ENCODE measurements around the gene BHMT2. TPM values are rescaled to one million over a fixed set of nuclear protein-coding genes. Genes with fewer than 3 reads are reported as not detected.
A peak's percentile ranks its signal among the peaks of the same experiment; 100 is the strongest.

The BHMT2 gene
- total and polyA plus RNA-seq, 2 of the 13 experiments (the other 11 are each of a cell fraction or from before 2014, with no cell fraction given) = 13.8 to 18.8 TPM

DNA sequence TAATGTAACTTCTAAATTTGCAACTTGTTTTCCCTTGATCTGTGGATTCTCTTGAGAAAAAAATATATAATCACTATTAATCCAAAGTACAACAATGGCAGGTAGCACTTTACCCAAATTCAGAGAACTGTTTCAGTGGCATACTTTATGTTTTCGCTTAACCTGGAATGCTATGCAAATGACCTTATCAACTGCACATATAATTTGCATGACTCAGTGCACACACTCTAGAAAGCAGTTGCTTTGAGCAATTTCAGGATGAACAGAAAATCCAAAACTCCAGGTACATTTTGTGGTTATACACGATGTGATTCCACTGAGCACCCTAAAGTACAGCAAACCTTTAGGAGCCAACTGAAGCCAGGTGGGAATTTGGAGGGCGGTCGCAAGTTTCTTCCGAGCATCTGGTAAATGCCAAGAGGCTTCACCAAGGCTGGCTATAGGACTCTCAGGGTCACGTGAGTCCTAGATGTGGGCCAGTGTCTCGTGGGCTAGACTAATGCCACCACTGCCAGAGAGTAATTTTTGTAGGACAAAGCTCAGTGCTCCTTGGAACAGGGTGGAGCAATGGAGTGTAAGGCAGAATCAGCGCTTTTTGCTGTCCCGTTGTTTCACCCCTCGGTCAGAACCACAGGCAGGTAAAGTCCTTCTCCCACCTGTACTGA lies 37.4 kb upstream of the BHMT2 start:
- TF ChIP-seq PHF21A (CRISPR knock-in tag; IDR thresholded peaks at IDR 0.05) (no peak), CREB3 (CRISPR knock-in tag; IDR thresholded peaks at IDR 0.05) (no peak), ZFX (CRISPR knock-in tag; IDR thresholded peaks at IDR 0.05; ENCODE audit: low read depth) (no peak), ZKSCAN1 (IDR thresholded peaks at IDR 0.05; ENCODE audit: low read length) (no peak), ZZZ3 (CRISPR knock-in tag; IDR thresholded peaks at IDR 0.05; ENCODE audit: borderline replicate concordance) (no peak), KDM3A (CRISPR knock-in tag; IDR thresholded peaks at IDR 0.05; ENCODE audit: low read depth) (no peak), KLF15 (CRISPR knock-in tag; IDR thresholded peaks at IDR 0.05; ENCODE audit: borderline replicate concordance) (no peak), MTA3 (CRISPR knock-in tag; IDR thresholded peaks at IDR 0.05) (no peak), CAMTA2 (CRISPR knock-in tag; IDR thresholded peaks at IDR 0.05; ENCODE audit: borderline replicate concordance) (no peak), GTF3A (CRISPR knock-in tag; conservative IDR thresholded peaks at IDR 0.05) (no peak)
- TF ChIP-seq, protein P1, sequence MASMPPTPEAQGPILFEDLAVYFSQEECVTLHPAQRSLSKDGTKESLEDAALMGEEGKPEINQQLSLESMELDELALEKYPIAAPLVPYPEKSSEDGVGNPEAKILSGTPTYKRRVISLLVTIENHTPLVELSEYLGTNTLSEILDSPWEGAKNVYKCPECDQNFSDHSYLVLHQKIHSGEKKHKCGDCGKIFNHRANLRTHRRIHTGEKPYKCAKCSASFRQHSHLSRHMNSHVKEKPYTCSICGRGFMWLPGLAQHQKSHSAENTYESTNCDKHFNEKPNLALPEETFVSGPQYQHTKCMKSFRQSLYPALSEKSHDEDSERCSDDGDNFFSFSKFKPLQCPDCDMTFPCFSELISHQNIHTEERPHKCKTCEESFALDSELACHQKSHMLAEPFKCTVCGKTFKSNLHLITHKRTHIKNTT (CRISPR knock-in tag; IDR thresholded peaks at IDR 0.05) = no peak
- TF ChIP-seq, protein P2, sequence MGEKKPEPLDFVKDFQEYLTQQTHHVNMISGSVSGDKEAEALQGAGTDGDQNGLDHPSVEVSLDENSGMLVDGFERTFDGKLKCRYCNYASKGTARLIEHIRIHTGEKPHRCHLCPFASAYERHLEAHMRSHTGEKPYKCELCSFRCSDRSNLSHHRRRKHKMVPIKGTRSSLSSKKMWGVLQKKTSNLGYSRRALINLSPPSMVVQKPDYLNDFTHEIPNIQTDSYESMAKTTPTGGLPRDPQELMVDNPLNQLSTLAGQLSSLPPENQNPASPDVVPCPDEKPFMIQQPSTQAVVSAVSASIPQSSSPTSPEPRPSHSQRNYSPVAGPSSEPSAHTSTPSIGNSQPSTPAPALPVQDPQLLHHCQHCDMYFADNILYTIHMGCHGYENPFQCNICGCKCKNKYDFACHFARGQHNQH (CRISPR knock-in tag; IDR thresholded peaks at IDR 0.05) = no peak
- TF ChIP-seq, protein P3, sequence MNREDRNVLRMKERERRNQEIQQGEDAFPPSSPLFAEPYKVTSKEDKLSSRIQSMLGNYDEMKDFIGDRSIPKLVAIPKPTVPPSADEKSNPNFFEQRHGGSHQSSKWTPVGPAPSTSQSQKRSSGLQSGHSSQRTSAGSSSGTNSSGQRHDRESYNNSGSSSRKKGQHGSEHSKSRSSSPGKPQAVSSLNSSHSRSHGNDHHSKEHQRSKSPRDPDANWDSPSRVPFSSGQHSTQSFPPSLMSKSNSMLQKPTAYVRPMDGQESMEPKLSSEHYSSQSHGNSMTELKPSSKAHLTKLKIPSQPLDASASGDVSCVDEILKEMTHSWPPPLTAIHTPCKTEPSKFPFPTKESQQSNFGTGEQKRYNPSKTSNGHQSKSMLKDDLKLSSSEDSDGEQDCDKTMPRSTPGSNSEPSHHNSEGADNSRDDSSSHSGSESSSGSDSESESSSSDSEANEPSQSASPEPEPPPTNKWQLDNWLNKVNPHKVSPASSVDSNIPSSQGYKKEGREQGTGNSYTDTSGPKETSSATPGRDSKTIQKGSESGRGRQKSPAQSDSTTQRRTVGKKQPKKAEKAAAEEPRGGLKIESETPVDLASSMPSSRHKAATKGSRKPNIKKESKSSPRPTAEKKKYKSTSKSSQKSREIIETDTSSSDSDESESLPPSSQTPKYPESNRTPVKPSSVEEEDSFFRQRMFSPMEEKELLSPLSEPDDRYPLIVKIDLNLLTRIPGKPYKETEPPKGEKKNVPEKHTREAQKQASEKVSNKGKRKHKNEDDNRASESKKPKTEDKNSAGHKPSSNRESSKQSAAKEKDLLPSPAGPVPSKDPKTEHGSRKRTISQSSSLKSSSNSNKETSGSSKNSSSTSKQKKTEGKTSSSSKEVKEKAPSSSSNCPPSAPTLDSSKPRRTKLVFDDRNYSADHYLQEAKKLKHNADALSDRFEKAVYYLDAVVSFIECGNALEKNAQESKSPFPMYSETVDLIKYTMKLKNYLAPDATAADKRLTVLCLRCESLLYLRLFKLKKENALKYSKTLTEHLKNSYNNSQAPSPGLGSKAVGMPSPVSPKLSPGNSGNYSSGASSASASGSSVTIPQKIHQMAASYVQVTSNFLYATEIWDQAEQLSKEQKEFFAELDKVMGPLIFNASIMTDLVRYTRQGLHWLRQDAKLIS (CRISPR knock-in tag; IDR thresholded peaks at IDR 0.05) = no peak
- Histone ChIP-seq H3K79me2 (ENCODE audit: insufficient read depth, low read length) (no peaks in the 10 kb centered on the region), H3K4me2 (ENCODE audit: low read depth, low read length) (no peak overlapping the region), H3K4me1 (ENCODE audit: insufficient read depth, low read length) (peaks cover 29% of the 10 kb centered on the region), H3K27ac (ENCODE audit: extremely low read length, insufficient read depth, low read length) (peak overlapping the region; percentile 95), H2AFZ (ENCODE audit: low read length) (no peak overlapping the region), H3K27me3 (ENCODE audit: control insufficient read depth in 1 of 2, insufficient read depth in 2 of 2, low read length in 2 of 2) (no peaks in the 10 kb centered on the region), H4K20me1 (ENCODE audit: insufficient read depth, low read length) (no peaks in the 10 kb centered on the region), H3K36me3 (replicated peaks in 1 of 2; ENCODE audit: control insufficient read depth in 1 of 2, insufficient read depth in 2 of 2, low read length in 2 of 2) (no peaks in the 10 kb centered on the region), H3K4me3 (replicated peaks in 1 of 3; ENCODE audit: insufficient read depth in 1 of 3, low read depth in 2 of 3, low read length in 3 of 3) (no peak overlapping the region), H3K9me3 (ENCODE audit: low read length) (peaks cover 3% of the 10 kb centered on the region; the same call in 1 of the 2 replicates), H3K9ac (ENCODE audit: insufficient read depth, low read depth, low read length) (no peak overlapping the region)
- intact Hi-C loops (cut with micrococcal nuclease; ENCODE audit: unreplicated experiment) (no loop called here), in situ Hi-C loops (cut with HindIII; ENCODE audit: extremely low pct_ligation_motif_present, low pct_unique_long_range_greater_than_20kb) (no loop called here)
- ATAC-seq = no peak
- POLR2A ChIA-PET = no interaction called here
- FAIRE-seq = no peak
- BruUV-seq (replicated peaks) = no TSS peak
- no peak for DNase-seq (ENCODE audit: low spot score)
- CTCF ChIA-PET (ENCODE audit: low intra/inter-chr PET ratio, low total read pairs) = no interaction called here
- 89% methylated on average over 9 of the region's 10 CpGs for WGBS (ENCODE audit: low lambda C conversion rate)
